GM19239 (cell line): ENCODE data around the gene EVC2.

Source experiments
- DNase-seq: peaks from one replicate; pipeline ENCODE4 v3.0.0; 2011; ENCODE audit warnings: low spot score; ENCODE audit not compliant: insufficient read length
- FAIRE-seq: peaks from 2 replicates; lab custom pipeline; 2011; peaks lifted over from hg19 to GRCh38; lab: Jason Lieb, UNC

Gene EVC2, protein sequence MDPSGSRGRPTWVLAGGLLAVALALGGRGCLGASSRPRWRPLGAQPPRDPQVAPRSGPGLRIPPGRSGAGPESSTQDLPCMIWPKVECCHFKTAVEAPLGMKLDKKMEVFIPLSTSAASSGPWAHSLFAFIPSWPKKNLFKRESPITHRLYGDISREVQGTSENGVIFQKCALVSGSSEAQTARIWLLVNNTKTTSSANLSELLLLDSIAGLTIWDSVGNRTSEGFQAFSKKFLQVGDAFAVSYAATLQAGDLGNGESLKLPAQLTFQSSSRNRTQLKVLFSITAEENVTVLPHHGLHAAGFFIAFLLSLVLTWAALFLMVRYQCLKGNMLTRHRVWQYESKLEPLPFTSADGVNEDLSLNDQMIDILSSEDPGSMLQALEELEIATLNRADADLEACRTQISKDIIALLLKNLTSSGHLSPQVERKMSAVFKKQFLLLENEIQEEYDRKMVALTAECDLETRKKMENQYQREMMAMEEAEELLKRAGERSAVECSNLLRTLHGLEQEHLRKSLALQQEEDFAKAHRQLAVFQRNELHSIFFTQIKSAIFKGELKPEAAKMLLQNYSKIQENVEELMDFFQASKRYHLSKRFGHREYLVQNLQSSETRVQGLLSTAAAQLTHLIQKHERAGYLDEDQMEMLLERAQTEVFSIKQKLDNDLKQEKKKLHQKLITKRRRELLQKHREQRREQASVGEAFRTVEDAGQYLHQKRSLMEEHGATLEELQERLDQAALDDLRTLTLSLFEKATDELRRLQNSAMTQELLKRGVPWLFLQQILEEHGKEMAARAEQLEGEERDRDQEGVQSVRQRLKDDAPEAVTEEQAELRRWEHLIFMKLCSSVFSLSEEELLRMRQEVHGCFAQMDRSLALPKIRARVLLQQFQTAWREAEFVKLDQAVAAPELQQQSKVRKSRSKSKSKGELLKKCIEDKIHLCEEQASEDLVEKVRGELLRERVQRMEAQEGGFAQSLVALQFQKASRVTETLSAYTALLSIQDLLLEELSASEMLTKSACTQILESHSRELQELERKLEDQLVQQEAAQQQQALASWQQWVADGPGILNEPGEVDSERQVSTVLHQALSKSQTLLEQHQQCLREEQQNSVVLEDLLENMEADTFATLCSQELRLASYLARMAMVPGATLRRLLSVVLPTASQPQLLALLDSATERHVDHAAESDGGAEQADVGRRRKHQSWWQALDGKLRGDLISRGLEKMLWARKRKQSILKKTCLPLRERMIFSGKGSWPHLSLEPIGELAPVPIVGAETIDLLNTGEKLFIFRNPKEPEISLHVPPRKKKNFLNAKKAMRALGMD

GRCh38 chr4:5708449-5709206, at the start of gene EVC2:
Gene EVC2, minus strand, starts transcription at chr4:5708559. Its CDS starts 46 bp downstream, at chr4:5708513.
- FAIRE-seq (no peak), DNase-seq (no peak)

GRCh38 chr4:5757954-5758353, 49.6 kb upstream of the EVC2 start:
- FAIRE-seq (no peak), DNase-seq (no peak)

- FAIRE-seq: no peak
- DNase-seq: no peak
Measured at GRCh38 chr4:5757536-5757935, 49.2 kb upstream of the EVC2 start.

DNA sequence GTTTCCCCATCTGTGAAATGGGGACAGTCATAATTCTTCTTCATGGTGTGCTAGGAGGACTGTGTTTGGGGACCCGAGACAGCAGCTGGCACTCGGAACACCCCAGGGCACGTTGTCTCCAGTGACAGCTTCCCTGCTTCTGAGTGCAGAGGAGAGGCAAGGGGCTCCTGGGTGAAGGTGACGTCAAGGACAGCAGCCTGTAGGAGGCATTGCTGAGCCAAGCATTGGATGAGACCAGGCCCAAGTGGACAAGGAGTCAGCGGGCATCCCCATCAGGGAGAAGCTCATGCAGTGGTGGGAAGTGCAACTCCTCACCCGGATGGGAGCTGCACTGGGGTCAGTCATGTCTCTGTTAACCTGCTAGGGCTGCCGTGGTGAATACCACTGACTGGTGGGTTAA, 48.7 kb upstream of the EVC2 start:
- FAIRE-seq: no peak
- no peak for DNase-seq

- FAIRE-seq: no peak
- no peak for DNase-seq
Measured at GRCh38 chr4:5756271-5756670, 47.9 kb upstream of the EVC2 start.

GRCh38 chr4:5755679-5756078, 47.3 kb upstream of the EVC2 start:
- FAIRE-seq (no peak), DNase-seq (no peak)

DNA sequence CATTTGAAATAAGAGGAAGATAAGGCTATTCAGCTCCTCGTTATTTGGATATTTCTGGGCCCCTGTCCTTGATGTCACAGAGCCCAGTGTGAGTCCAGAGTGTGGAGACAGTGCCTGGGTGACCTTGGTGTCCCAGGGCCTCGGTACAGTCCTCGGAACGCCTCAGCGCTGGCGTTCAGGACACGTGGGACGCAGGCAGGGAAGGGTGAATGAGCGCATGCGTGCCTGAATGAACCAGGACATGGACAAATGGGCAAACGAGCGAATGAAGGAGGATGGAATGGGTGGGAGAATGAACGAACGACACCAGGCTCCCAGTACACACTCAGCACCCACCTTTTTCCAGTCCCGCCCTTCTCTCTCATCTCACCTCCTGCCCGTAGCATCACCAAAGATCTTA, 46.8 kb upstream of the EVC2 start:
- no peak for FAIRE-seq
- no peak for DNase-seq

GRCh38 chr4:5754529-5754881, 46.1 kb upstream of the EVC2 start:
- FAIRE-seq (no peak), DNase-seq (no peak)

GRCh38 chr4:5753766-5754528, 45.6 kb upstream of the EVC2 start:
- DNase-seq: no peak
- FAIRE-seq: no peak

DNA sequence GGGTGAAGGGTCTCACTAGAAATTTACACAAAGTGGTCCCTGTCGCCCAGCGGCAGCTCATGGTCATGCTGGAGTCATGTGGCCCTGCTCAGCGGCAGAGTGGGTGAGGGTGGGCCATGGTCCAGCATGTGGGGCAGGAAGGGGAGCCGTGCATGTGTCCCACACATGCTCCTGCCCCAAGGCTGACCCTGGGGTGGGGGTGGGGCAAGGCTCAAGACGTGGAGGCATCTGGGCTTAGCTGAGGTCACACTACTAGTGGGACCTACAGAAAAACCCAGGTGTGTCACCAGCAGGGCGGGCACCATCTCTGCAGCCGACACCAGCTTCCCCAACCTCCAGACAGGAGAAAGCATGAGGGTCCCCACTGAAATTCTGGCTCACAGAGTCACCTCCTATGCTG, 45.0 kb upstream of the EVC2 start:
- FAIRE-seq: no peak
- DNase-seq: no peak

- FAIRE-seq: no peak
- DNase-seq: no peak
Measured at GRCh38 chr4:5752376-5753184, 44.2 kb upstream of the EVC2 start.

DNA sequence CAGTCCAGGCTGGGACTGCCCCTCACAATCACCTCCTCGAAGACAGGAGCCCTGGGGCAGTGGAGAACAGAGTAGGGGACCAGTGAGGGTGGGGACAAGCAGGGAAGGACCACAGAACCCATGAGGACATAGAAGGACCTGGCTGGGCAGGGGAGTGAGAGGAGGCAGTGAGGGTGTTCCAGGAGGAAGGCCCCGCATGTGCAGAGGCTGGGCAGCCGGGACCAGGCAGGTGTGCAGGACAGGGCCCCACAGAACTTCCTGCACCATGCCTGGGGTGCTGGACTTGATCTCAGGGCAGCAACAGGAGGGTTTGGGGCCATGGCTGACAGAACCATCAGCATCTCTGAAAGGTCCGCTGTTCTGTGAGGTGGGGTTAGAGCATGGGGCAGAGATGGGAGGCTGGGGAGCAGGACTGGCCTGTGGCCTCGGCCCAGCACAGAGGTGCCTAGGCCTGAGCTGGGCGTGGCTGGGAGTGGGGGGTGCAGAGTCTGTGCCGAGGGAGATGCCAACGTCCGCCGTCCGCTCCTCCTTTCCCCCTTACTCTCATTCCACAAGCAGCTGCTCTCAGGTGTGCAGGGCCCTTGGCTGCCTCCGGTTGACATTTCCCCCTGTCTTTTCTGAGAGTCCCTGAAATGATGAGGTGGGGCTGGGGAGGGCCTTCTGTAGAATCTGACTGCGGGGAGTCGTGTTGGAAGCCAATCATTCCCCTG, 43.5 kb upstream of the EVC2 start:
- FAIRE-seq (no peak), DNase-seq (no peak)

DNA sequence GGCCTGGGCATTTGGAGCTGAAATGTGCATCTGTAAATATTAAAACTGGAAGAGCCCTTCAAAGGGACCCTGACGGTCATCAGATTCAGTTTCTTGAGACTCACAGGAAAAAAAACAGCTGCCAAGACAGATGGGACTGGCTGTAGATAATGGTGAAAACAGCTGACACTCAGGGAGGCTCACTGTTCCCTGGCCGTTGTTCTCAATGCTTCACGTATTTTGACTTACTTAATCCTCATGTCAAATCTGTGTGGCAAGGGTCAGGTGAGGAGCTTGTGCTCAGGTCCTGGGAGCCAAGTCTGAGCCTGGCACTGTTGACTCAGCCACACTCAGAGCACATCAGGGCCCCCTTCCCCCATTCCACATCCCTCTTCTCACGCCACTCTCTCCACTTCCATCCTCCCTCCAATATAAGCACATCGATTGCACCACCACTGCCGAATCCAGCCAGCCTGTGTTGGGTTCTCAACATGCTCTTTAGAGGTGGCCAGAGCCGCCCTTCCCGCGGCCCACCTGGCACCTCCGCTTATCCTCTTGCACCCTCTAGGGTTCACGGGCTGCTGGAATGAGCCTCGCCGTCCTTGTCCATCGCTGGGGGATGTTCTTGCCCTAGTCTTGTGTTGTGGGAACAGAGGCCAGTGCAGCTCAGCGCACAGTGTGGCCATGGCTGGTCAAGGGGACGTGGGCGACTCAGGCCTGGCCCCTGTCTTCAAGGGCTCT, 42.7 kb upstream of the EVC2 start:
- FAIRE-seq (no peak), DNase-seq (no peak)

GRCh38 chr4:5750052-5750945, 41.9 kb upstream of the EVC2 start:
- no peak for DNase-seq
- FAIRE-seq: no peak

GRCh38 chr4:5749568-5749967, 41.2 kb upstream of the EVC2 start:
- FAIRE-seq (no peak), DNase-seq (no peak)

DNA sequence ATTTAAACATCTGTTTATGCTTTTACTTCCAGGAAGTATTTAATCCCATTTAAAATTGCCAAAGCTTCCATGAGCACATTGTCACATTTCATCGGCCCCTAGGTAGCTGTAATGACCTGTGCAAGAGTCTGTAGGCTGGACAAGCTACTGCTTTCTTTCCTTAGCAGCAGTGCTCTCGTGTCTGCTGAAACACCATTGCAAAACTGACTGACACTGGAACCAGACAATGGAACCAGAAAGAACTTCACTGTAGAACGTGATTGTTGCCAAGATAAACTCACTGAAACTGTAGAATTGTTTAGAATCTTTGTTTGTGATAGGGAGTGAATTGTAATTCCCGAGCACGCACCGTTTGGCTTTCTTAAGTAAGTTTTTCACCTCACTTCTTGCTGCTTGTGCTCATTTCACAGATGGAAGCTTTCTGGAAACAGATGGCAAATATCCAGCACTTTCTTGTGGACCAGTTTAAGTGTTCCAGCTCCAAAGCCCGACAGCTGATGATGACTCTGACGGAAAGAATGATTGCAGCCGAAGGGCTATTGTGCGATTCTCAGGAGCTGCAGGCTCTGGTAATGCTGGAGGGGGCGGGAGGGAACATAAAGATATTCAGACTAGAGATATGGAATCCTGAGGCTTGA, 39.5 kb upstream of the EVC2 start:
- FAIRE-seq (no peak), DNase-seq (no peak)
